Measurements from ENCODE around the gene TRABD2B.

The TRABD2B gene

GRCh38 chr1:47772281-47772680 lies 224.9 kb downstream of the TRABD2B start:
- no peak overlapping the region for H3K9ac ChIP-seq (ENCODE audit: low read depth, low read length)
- no peak for TF ChIP-seq CTCF (IDR thresholded peaks at IDR 0.05; ENCODE audit: borderline replicate concordance, extremely low read depth, low read length, poor library complexity, severe bottlenecking)
- no peak for TF ChIP-seq EZH2 (IDR thresholded peaks at IDR 0.05; ENCODE audit: borderline replicate concordance, low read depth, low read length, severe bottlenecking)
- H3K27ac ChIP-seq (ENCODE audit: low read length), result no peak overlapping the region
- peaks cover 12% of the 10 kb centered on the region for H3K27me3 ChIP-seq (ENCODE audit: insufficient read depth, low read length, poor library complexity)
- H3K9me3 ChIP-seq (ENCODE audit: insufficient read depth, low read length, severe bottlenecking), result no peaks in the 10 kb centered on the region
- no peak for DNase-seq
- no peaks in the 10 kb centered on the region for H3K79me2 ChIP-seq (ENCODE audit: insufficient read depth, low read length)
- H3K4me3 ChIP-seq (ENCODE audit: low read depth in 1 of 2, low read length in 2 of 2), result no peak overlapping the region
- H3K4me2 ChIP-seq (ENCODE audit: insufficient read depth, low read length), result no peak overlapping the region
- H3K36me3 ChIP-seq (ENCODE audit: insufficient read depth, low read length), result no peaks in the 10 kb centered on the region
- no peak overlapping the region for H2AFZ ChIP-seq (ENCODE audit: low read depth, low read length)
- no peaks in the 10 kb centered on the region for H3K4me1 ChIP-seq (ENCODE audit: insufficient read depth, low read length)
- peaks cover 4% of the 10 kb centered on the region; the same call in 1 of the 2 replicates for H4K20me1 ChIP-seq (ENCODE audit: insufficient read depth, low read length)
- ATAC-seq (ENCODE audit: insufficient read depth, low read depth), result no peak

GRCh38 chr1:47771751-47772150 lies 225.4 kb downstream of the TRABD2B start:
- Histone ChIP-seq H3K4me3 (ENCODE audit: low read depth in 1 of 2, low read length in 2 of 2) (no peak overlapping the region), H3K9me3 (ENCODE audit: insufficient read depth, low read length, severe bottlenecking) (no peaks in the 10 kb centered on the region), H3K9ac (ENCODE audit: low read depth, low read length) (no peak overlapping the region), H4K20me1 (ENCODE audit: insufficient read depth, low read length) (peaks cover 4% of the 10 kb centered on the region; the same call in 1 of the 2 replicates), H3K4me1 (ENCODE audit: insufficient read depth, low read length) (no peaks in the 10 kb centered on the region), H3K4me2 (ENCODE audit: insufficient read depth, low read length) (no peak overlapping the region), H2AFZ (ENCODE audit: low read depth, low read length) (no peak overlapping the region), H3K79me2 (ENCODE audit: insufficient read depth, low read length) (no peaks in the 10 kb centered on the region), H3K27me3 (ENCODE audit: insufficient read depth, low read length, poor library complexity) (peaks cover 8% of the 10 kb centered on the region), H3K27ac (ENCODE audit: low read length) (no peak overlapping the region), H3K36me3 (ENCODE audit: insufficient read depth, low read length) (no peaks in the 10 kb centered on the region)
- DNase-seq (no peak), ATAC-seq (ENCODE audit: insufficient read depth, low read depth) (no peak)
- TF ChIP-seq CTCF (IDR thresholded peaks at IDR 0.05; ENCODE audit: borderline replicate concordance, extremely low read depth, low read length, poor library complexity, severe bottlenecking) (no peak), EZH2 (IDR thresholded peaks at IDR 0.05; ENCODE audit: borderline replicate concordance, low read depth, low read length, severe bottlenecking) (no peak)

GRCh38 chr1:47769983-47770382 lies 227.2 kb downstream of the TRABD2B start:
- H2AFZ ChIP-seq (ENCODE audit: low read depth, low read length), result no peak overlapping the region
- H3K4me2 ChIP-seq (ENCODE audit: insufficient read depth, low read length), result no peak overlapping the region
- H3K4me1 ChIP-seq (ENCODE audit: insufficient read depth, low read length), result no peaks in the 10 kb centered on the region
- DNase-seq (no peak), ATAC-seq (ENCODE audit: insufficient read depth, low read depth) (no peak)
- H3K27ac ChIP-seq (ENCODE audit: low read length), result no peak overlapping the region
- H3K4me3 ChIP-seq (ENCODE audit: low read depth in 1 of 2, low read length in 2 of 2), result no peak overlapping the region
- H3K9ac ChIP-seq (ENCODE audit: low read depth, low read length), result no peak overlapping the region
- H3K36me3 ChIP-seq (ENCODE audit: insufficient read depth, low read length), result no peaks in the 10 kb centered on the region
- TF ChIP-seq EZH2 (IDR thresholded peaks at IDR 0.05; ENCODE audit: borderline replicate concordance, low read depth, low read length, severe bottlenecking), result no peak
- no peak for TF ChIP-seq CTCF (IDR thresholded peaks at IDR 0.05; ENCODE audit: borderline replicate concordance, extremely low read depth, low read length, poor library complexity, severe bottlenecking)
- H3K27me3 ChIP-seq (ENCODE audit: insufficient read depth, low read length, poor library complexity), result peaks cover 8% of the 10 kb centered on the region
- no peaks in the 10 kb centered on the region for H3K79me2 ChIP-seq (ENCODE audit: insufficient read depth, low read length)
- H3K9me3 ChIP-seq (ENCODE audit: insufficient read depth, low read length, severe bottlenecking), result no peaks in the 10 kb centered on the region
- H4K20me1 ChIP-seq (ENCODE audit: insufficient read depth, low read length), result no peaks in the 10 kb centered on the region

GRCh38 chr1:47769295-47769694 lies 227.9 kb downstream of the TRABD2B start:
- Histone ChIP-seq H3K4me3 (ENCODE audit: low read depth in 1 of 2, low read length in 2 of 2) (no peak overlapping the region), H4K20me1 (ENCODE audit: insufficient read depth, low read length) (no peaks in the 10 kb centered on the region), H3K27me3 (ENCODE audit: insufficient read depth, low read length, poor library complexity) (peaks cover 8% of the 10 kb centered on the region), H3K4me1 (ENCODE audit: insufficient read depth, low read length) (no peaks in the 10 kb centered on the region), H3K36me3 (ENCODE audit: insufficient read depth, low read length) (no peaks in the 10 kb centered on the region), H2AFZ (ENCODE audit: low read depth, low read length) (no peak overlapping the region), H3K9ac (ENCODE audit: low read depth, low read length) (no peak overlapping the region), H3K27ac (ENCODE audit: low read length) (no peak overlapping the region), H3K4me2 (ENCODE audit: insufficient read depth, low read length) (no peak overlapping the region), H3K9me3 (ENCODE audit: insufficient read depth, low read length, severe bottlenecking) (no peaks in the 10 kb centered on the region), H3K79me2 (ENCODE audit: insufficient read depth, low read length) (no peaks in the 10 kb centered on the region)
- DNase-seq, result no peak
- no peak for ATAC-seq (ENCODE audit: insufficient read depth, low read depth)
- TF ChIP-seq EZH2 (IDR thresholded peaks at IDR 0.05; ENCODE audit: borderline replicate concordance, low read depth, low read length, severe bottlenecking) (no peak), CTCF (IDR thresholded peaks at IDR 0.05; ENCODE audit: borderline replicate concordance, extremely low read depth, low read length, poor library complexity, severe bottlenecking) (no peak)

Data from DND-41 (cell line).